Activated CD4-positive, alpha-beta T cell treated with anti-CD3 and anti-CD28 coated beads, Interleukin-2, amount 50 U/mL, for 16 hours (primary cell): ENCODE results near the gene MRNIP.

Experiments used
- DNase-seq: peaks from one replicate; pipeline ENCODE4 v3.0.0-alpha.2; 2020

The MRNIP gene

GRCh38 chr5:179820127-179820482 is 38.5 kb downstream of the MRNIP start:
- no peak for DNase-seq

- no peak for DNase-seq
These were observed 39.1 kb downstream of the MRNIP start for GRCh38 chr5:179819296-179820126.

DNA sequence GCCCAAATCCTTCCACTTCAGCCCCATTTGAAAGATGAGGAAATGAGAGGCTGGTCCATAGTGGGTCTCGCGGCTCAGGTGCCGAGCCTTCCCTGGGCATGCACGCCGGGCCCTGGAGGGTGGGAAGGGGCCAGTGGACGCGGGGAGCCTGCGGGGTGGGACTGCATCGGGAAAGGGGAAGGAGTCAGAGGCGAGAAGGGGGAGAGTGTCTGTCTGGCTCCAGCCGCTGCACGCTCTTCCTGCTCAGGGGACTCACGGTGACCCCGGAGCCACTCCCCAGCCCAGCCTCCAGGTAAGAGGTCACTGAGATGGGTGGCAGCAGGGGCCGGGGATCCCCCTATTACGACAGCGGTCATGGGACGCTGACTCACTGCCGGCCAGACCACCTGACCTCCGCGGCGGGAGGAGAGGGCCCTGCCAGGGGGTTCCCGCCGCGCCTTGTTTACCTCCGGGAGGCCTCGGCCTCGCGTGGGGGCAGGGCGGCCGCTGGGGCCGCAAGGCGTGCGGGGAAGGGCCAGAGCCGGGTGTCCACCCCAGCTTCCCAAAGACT is 39.8 kb downstream of the MRNIP start:
- DNase-seq = peak; percentile 92

- no peak for DNase-seq
These were observed 40.5 kb downstream of the MRNIP start for GRCh38 chr5:179817890-179818745.

DNA sequence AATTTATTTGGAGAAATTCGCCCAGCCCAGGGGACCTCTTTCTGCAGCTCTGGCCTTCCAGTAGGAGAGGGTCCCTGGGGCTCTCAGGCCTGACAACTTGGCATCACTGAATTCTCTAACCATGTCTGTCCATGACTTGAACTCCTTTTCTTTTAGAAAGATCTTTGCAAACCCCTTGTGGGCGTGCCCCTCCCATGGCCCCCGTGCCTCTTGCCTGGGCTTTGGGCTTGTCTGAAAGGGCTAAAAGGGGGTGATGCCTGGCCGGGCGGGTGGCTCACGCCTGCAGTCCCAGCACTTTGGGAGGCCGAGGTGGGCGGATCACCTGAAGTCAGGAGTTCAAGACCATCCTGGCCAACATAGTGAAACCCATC is 41.2 kb downstream of the MRNIP start:
- no peak for DNase-seq

DNA sequence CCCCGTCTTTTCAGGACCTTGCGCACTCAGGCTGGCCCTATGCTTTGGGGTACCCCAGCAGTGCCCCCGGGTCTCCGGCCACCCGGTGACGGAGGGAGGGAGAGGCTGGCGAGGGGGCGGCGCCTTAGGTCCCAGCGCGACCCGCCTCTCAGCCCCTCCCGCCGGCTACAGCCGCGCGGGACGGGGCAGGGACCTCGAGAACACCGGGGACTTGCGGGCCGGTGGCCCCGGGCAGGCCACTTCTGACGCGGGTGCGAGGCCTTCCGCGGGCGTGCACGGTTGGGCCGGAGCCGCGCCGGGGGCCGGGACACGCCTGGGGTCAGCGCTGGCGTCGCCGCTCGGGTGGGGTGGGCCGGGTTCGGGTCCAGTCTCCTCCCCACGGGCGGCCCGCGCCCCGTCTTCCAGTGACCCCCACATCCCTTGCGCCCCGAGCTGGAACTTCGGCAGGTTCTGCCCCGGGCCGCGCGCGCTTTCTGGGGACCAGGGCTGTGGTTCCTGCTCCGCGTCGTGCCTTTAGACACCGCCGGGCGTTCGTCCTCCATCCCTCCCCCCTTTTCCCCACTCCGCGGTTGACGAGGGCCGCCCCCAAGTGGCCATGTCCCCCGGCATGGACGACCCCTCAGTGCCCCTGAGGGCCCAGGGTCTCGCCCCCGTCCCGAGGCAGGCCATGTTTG is 41.7 kb downstream of the MRNIP start:
- DNase-seq = no peak

- no peak for DNase-seq
These were observed 42.2 kb downstream of the MRNIP start for GRCh38 chr5:179816401-179816795.

DNA sequence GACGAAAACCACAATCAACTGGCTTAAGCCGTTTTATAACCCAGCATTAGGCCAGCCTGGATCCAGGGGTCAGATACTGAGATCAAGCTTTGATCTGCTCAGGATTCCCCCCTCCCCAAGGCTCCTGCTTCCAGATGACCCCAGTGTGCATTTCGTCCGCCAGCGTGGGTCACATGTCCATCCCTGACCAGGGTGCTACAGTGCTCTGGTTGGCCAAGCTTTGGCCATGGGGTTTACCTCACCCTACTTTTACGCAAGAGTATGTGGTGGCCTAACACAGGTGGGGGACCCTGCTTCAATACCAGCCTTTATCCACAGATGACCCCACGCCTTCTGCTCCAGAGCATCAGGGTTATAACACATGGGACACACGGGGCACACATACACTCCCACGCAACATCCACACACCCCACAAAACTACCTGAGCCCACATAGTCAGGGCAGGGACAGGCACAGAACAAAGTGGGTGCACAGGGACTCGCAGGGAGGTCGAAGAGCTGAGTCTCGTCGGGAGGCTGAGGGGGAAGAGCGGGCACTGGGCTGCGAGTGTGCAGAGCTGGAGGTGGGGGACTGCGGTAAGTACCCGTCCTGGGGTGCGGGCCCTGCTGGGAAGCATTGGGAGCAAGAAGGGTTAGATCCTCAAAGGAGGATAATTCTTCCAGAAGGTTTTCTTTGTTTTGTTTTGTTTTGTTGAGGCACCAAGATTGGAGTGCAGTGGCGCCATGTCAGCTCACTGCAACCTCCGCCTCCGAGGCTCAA is 42.9 kb downstream of the MRNIP start:
- no peak for DNase-seq

DNA sequence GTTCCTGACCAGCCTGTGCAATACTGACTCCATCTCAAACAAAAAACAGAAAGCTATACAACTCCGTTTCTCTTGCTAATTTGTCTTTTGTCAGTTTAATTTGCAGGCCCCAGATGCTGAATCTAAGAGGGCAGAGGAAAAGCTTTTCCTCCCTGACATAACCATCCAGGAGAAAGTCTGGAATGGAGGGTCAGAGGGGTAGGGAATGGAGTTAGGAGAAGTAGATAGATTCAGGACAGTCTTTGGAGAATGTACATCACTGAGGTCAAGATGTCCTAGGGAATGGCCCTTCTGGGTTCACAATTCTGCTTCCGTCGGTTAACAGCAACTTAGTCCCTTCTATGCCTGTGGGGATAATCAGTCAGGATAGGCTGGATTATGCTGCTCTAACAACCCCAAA is 44.5 kb downstream of the MRNIP start:
- no peak for DNase-seq

DNA sequence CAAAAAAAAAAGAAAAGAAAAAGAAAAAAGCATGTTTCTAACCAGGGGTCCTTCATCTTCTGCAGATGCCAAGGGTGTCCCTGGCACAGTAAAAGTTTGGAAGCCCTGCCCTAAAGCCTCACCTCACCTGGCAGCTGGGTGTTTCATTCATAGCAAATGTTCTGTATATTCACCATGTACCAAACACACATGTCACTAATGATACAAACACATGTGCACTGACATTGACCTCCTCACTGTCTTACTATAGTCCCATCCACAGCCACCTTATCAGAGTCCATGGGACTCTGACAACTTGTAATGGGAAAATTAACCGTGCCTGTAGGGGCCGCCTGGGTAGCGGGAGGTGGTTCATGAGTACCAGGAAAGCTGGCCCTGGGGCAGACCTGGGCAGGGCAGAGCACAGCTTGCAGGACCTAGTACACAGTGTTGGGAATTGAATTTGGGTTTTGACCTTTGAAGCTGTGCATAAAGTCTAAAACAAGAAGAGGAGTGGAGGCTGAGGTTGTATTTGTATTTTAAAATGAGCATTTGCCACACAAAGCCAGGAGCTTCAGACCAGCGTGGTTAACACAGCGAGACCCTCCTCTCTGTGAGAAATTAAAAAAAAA is 45.5 kb downstream of the MRNIP start:
- DNase-seq = no peak

GRCh38 chr5:179812135-179812825 is 46.3 kb downstream of the MRNIP start:
- no peak for DNase-seq

DNA sequence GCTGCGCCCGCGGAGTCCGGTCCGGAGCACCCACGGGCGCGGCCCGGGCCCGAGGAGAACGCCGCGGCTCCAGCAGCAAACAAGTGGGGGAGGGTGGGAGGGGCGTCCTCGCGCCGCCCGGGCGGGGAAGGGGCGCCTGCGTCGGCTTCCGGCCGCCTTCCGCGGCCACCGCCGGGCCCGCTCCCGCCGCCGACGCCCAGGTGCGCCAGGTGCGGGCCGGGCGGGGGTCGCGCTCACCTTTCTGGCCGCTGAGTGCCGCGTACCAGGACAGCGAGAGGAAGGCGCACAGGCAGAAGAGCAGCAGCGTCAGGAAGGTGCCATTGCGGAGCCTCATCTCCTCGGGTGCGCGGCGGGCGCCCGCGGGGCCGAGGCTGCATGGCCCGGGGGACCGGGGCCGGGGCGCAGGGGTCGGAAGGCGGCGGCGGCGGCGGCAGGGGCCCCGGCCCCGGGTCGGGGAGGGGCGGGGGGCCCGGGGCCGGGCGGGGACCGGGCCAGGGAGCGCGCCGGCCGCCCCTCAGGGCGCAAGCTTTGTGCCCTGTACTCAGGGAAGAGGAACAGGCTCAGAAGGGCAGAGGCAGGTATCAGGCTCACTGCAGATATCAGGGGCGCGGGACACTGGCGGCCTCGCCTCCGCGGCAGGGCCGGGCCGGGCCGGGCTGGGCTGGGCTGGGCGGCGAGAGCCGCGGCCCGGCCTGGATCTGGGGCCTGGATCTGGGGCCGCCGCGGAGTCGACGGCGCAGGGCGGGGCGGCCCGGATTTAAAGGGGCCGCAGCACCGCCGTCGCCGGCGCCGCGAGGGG is 52.2 kb downstream of the MRNIP start, which contains the start of gene MGAT4B:
Gene MGAT4B (minus strand): TSS at position 617 of the 799 bp plus-strand sequence. CDS start 283 bp downstream, at position 334.
- peak; percentile 74 for DNase-seq

- no peak for DNase-seq
These were observed 52.9 kb downstream of the MRNIP start for GRCh38 chr5:179805529-179806249.

GRCh38 chr5:179805070-179805528 is 53.5 kb downstream of the MRNIP start:
- DNase-seq = no peak

GRCh38 chr5:179804555-179804947 is 54.1 kb downstream of the MRNIP start:
- no peak for DNase-seq

GRCh38 chr5:179803651-179804554 is 54.7 kb downstream of the MRNIP start:
- DNase-seq = no peak

DNA sequence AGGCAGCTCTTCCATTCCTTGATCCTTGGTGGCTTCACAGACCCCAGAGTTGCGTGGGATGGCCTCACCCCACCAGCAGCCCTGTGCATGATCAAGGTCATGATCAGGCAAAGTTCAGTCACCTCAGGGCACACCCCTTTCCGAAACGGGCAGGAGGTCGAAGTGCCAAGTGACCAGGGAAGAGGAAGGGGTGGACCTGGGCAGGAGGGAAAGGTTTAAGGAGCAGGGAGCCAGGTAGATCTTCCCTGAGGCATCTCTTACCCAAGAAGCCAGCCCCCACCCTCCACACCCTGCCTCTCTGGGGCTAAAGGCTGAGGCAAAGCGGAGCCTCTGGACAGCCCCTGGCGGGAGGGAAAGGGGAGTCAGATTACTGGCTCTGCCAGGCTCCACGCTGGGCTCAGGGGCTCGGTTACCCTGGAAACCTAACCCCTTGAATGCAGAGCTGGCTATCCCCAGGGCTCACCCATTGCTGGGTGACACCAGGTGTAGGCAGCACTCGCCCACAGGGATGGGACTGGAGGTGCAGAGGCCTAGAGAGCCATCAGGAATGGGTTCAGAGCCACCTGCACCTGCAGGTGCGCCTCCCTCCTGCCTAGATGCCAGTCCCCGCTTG is 55.6 kb downstream of the MRNIP start:
- DNase-seq = no peak
